ENCODE results near the gene EXOSC10.
"Not testable (repeated sequence)": the region's sequence is repeated elsewhere in the genome, so short reads cannot be mapped to it uniquely, and the experiment has no call there.

The EXOSC10 gene

GRCh38 chr1:11044086-11044848 is 55.4 kb downstream of the EXOSC10 start:
- no peak for DNase-seq (ENCODE audit: low spot score)

GRCh38 chr1:11042995-11043874 is 56.4 kb downstream of the EXOSC10 start:
- no peak for DNase-seq (ENCODE audit: low spot score)

GRCh38 chr1:11042065-11042464 is 57.6 kb downstream of the EXOSC10 start:
- DNase-seq (ENCODE audit: low spot score): no peak

- no peak for DNase-seq (ENCODE audit: low spot score)
These were observed 58.6 kb downstream of the EXOSC10 start for GRCh38 chr1:11041048-11041447.

GRCh38 chr1:11040105-11040429 is 59.6 kb downstream of the EXOSC10 start:
- DNase-seq (ENCODE audit: low spot score): not testable (repeated sequence)

- no peak for DNase-seq (ENCODE audit: low spot score)
These were observed 60.1 kb downstream of the EXOSC10 start for GRCh38 chr1:11039351-11040104.

- DNase-seq (ENCODE audit: low spot score): peak; percentile 90
These were observed 61.9 kb downstream of the EXOSC10 start for GRCh38 chr1:11037740-11038182.

- not testable (repeated sequence) for DNase-seq (ENCODE audit: low spot score)
These were observed 62.5 kb downstream of the EXOSC10 start for GRCh38 chr1:11037019-11037739.

- no peak for DNase-seq (ENCODE audit: low spot score)
These were observed 67.9 kb downstream of the EXOSC10 start for GRCh38 chr1:11031624-11032262.

GRCh38 chr1:11030865-11031264 is 68.8 kb downstream of the EXOSC10 start:
- no peak for DNase-seq (ENCODE audit: low spot score)

- no peak for DNase-seq (ENCODE audit: low spot score)
These were observed 71.7 kb downstream of the EXOSC10 start for GRCh38 chr1:11028018-11028417.

- no peak for DNase-seq (ENCODE audit: low spot score)
These were observed 72.4 kb downstream of the EXOSC10 start for GRCh38 chr1:11027316-11027715.

GRCh38 chr1:11026903-11027302 is 72.8 kb downstream of the EXOSC10 start:
- DNase-seq (ENCODE audit: low spot score): no peak

GRCh38 chr1:11026052-11026451 is 73.6 kb downstream of the EXOSC10 start:
- no peak for DNase-seq (ENCODE audit: low spot score)

GRCh38 chr1:11025618-11026017 is 74.1 kb downstream of the EXOSC10 start:
- DNase-seq (ENCODE audit: low spot score): no peak

GRCh38 chr1:11024874-11025203 is 74.8 kb downstream of the EXOSC10 start:
- no peak for DNase-seq (ENCODE audit: low spot score)

- DNase-seq (ENCODE audit: low spot score): no peak
These were observed 75.4 kb downstream of the EXOSC10 start for GRCh38 chr1:11024154-11024873.

- DNase-seq (ENCODE audit: low spot score): no peak
These were observed 76.5 kb downstream of the EXOSC10 start for GRCh38 chr1:11023201-11023600.

- no peak for DNase-seq (ENCODE audit: low spot score)
These were observed 79.7 kb downstream of the EXOSC10 start for GRCh38 chr1:11019971-11020370.

- not testable (repeated sequence) for DNase-seq (ENCODE audit: low spot score)
These were observed 80.3 kb downstream of the EXOSC10 start for GRCh38 chr1:11019358-11019757.
